Stimulated activated CD4-positive, alpha-beta T cell treated with anti-CD3 and anti-CD28 coated beads, Interleukin-4, amount 100 ng/mL, for 24 hours (primary cell): Measurements from ENCODE around the gene STAM2.
"Not testable (repeated sequence)": the region's sequence is repeated elsewhere in the genome, so short reads cannot be mapped to it uniquely, and the experiment has no call there.

ENCODE experiments used
- DNase-seq: peaks from one replicate; pipeline ENCODE4 v3.0.0-alpha.2; 2020

STAM2 gene

DNA sequence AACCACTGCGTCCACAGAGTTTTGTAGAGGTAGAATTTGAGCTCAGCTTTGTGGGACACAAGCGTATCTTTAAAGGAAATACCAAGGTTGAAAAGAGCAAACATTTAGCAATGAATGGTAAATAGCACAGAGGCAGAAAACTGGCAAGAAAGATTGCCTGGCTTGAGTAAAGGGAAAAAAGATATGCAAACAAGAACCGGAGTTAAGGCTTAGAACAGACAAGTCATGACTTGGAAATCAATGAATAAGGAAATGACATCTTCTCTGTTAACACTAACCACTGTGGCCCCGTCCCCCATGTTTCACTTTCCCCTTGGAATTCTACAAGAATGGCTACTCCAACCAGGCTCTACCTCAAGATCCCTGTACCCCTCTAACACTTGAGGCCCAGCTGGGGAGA, 3.8 kb downstream of the STAM2 start:
- no peak for DNase-seq

DNA sequence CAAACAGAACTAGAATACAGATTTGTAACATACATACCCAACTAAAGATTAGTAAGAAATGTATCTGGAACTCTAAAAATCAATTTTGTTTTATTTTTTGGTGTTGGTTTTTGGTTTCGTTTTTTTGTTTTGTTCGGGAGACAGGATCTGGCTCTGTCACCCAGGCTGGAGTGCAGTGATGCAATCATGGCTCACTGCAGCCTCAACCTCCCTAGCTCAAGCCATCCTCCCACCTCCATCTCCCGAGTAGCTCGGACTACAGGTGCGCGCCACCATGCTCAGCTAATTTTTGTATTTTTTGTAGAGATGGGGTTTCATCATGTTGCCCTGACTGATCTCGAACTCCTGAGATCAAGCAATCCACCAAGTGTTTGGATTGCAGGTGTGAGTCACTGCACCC, 6.4 kb downstream of the STAM2 start:
- DNase-seq, result not testable (repeated sequence)

DNA sequence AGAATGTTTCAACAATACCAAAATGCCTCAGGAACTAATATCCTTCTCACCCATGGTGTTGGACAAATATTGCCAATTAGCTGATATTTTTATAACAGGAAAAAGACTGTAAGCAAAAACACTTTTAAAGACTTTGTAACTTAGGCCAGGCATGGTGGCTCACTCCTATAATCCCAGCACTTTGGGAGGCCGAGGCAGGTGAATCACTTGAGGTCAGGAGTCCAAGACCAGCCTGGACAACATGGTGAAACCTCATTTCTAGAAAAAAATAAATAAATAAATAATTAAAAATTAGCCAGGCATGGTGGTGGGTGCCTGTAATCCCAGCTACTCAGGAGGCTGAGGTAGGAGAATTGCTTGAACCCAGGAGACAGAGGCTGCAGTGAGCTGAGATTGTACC, 8.1 kb downstream of the STAM2 start:
- DNase-seq, result not testable (repeated sequence)

GRCh38 chr2:152167065-152167464, 8.5 kb downstream of the STAM2 start:
- no peak for DNase-seq

GRCh38 chr2:152166633-152167032, 8.9 kb downstream of the STAM2 start:
- DNase-seq, result no peak

DNA sequence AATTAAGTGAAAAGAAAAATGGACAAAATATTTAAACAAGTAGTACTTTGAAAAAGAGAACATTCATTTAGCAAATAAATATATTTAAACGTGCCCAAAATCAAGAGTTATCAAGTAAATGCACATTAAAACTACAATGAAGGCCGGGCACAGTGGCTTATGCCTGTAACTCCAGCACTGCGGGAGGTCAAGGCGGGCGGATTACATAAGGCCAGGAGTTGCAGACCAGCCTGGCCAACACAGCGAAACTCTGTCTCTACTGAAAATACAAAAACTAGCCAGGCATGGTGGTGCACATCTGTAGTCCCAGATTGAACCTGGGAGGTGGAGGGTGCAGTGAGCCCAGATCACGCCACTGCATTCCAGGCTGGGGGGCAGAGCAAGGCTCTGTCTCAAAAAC, 9.8 kb downstream of the STAM2 start:
- DNase-seq, result no peak

GRCh38 chr2:152165306-152165705, 10.3 kb downstream of the STAM2 start:
- no peak for DNase-seq

- not testable (repeated sequence) for DNase-seq
Observed at GRCh38 chr2:152163669-152164068, 11.9 kb downstream of the STAM2 start.

- DNase-seq, result no peak
Observed at GRCh38 chr2:152162141-152162540, 13.4 kb downstream of the STAM2 start.

- no peak for DNase-seq
Observed at GRCh38 chr2:152161598-152161997, 14.0 kb downstream of the STAM2 start.

- not testable (repeated sequence) for DNase-seq
Observed at GRCh38 chr2:152160378-152160777, 15.2 kb downstream of the STAM2 start.

- DNase-seq, result no peak
Observed at GRCh38 chr2:152157253-152157652, 18.3 kb downstream of the STAM2 start.

GRCh38 chr2:152155209-152155608, 20.4 kb downstream of the STAM2 start:
- DNase-seq, result no peak

GRCh38 chr2:152154462-152154861, 21.1 kb downstream of the STAM2 start:
- DNase-seq, result no peak

GRCh38 chr2:152134488-152135280, 40.9 kb downstream of the STAM2 start:
- DNase-seq, result peak; percentile 7

GRCh38 chr2:152132306-152132705, 43.3 kb downstream of the STAM2 start:
- no peak for DNase-seq

GRCh38 chr2:152127628-152128027, 47.9 kb downstream of the STAM2 start:
- DNase-seq, result no peak

DNA sequence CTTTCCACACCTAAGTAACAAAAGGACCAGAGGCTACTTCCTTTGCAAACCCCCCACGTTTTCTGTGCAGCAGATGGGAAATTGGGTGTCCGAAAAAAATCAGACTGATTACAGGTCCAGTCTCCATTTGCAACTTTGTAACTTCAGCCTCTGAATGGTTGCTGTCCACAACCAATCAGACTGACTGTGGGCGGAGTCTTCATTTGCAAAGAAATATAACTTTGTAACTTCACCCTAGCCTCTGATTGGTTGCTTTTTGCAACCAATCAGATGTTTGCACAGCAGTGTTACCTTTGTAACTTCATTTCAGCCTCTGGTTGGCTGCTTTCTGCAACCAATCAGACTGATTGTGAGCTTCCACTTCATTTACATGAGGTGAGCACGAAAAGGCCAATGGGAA, 48.9 kb downstream of the STAM2 start:
- no peak for DNase-seq

- no peak for DNase-seq
Observed at GRCh38 chr2:152122161-152122560, 53.4 kb downstream of the STAM2 start.

- no peak for DNase-seq
Observed at GRCh38 chr2:152120430-152120829, 55.1 kb downstream of the STAM2 start.

DNA sequence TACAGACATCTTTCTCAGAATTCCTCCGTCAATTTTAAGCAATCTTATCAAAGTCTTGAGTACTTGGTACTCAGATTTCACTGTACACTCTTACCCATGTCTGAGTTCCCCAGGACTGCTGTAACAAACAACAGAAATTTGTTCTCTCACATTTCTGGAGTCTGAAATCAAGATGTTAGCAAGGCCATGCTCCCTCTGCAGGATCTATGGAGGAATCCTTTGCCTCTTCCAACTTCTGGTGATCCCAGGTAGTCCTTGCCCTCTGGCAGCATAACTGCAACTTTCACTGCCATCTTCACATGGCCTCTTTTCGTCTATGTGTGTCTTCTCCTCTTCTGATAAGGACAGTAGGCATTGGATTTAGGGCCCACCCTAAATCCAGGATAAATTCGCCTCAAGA, 59.6 kb downstream of the STAM2 start:
- no peak for DNase-seq

- no peak for DNase-seq
Observed at GRCh38 chr2:152114366-152114765, 61.2 kb downstream of the STAM2 start.

- DNase-seq, result not testable (repeated sequence)
Observed at GRCh38 chr2:152107140-152107539, 68.4 kb downstream of the STAM2 start.

GRCh38 chr2:152106464-152106863, 69.1 kb downstream of the STAM2 start:
- no peak for DNase-seq

DNA sequence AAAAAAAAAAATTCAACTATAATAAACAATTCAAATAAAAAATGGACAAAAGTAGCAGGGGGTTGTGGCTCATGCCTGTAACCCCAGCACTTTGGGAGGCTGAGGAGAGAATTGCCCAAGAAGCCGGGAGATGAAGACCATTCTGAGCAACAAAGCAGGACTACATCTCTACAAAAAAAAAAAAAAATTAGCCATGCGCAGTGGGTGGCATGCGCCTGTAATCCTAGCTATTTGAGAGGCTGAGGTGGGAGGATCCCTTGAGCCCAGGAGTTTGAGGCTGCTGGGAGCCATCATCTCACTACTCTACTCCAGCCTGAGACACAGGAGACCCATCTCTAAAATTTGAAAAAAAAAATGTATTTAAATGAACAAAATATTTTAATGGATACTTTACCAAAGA, 72.3 kb downstream of the STAM2 start:
- no peak for DNase-seq
